ENCODE measurements around the gene CSF2RB.

The CSF2RB gene

GRCh38 chr22:36938886-36939285 lies 25.5 kb downstream of the CSF2RB start:
- no peak for DNase-seq

- no peak for DNase-seq
These were observed 27.2 kb downstream of the CSF2RB start for GRCh38 chr22:36940676-36941075.

- DNase-seq, result no peak
These were observed 29.1 kb downstream of the CSF2RB start for GRCh38 chr22:36942556-36942955.

- no peak for DNase-seq
These were observed 33.2 kb downstream of the CSF2RB start for GRCh38 chr22:36946421-36947158.

GRCh38 chr22:36948273-36949225 lies 35.1 kb downstream of the CSF2RB start:
- no peak for DNase-seq

GRCh38 chr22:36950797-36951590 lies 37.6 kb downstream of the CSF2RB start:
- DNase-seq, result no peak

- no peak for DNase-seq
These were observed 38.3 kb downstream of the CSF2RB start for GRCh38 chr22:36951746-36952145.

GRCh38 chr22:36953239-36954080 lies 40.0 kb downstream of the CSF2RB start:
- no peak for DNase-seq

GRCh38 chr22:36954251-36955014 lies 41.0 kb downstream of the CSF2RB start:
- no peak for DNase-seq

- no peak for DNase-seq
These were observed 42.3 kb downstream of the CSF2RB start for GRCh38 chr22:36955691-36956090.

GRCh38 chr22:36958366-36958765 lies 44.9 kb downstream of the CSF2RB start:
- DNase-seq, result no peak

GRCh38 chr22:36961626-36962025 lies 48.2 kb downstream of the CSF2RB start:
- DNase-seq, result no peak

GRCh38 chr22:36963302-36963701 lies 49.9 kb downstream of the CSF2RB start:
- no peak for DNase-seq

GRCh38 chr22:36964106-36964505 lies 50.7 kb downstream of the CSF2RB start:
- DNase-seq, result no peak

GRCh38 chr22:36965696-36966095 lies 52.3 kb downstream of the CSF2RB start:
- DNase-seq, result no peak

GRCh38 chr22:36966851-36967540 lies 53.6 kb downstream of the CSF2RB start:
- no peak for DNase-seq

- no peak for DNase-seq
These were observed 55.0 kb downstream of the CSF2RB start for GRCh38 chr22:36968249-36968964.

GRCh38 chr22:36971341-36972125 lies 58.1 kb downstream of the CSF2RB start:
- DNase-seq, result no peak

- no peak for DNase-seq
These were observed 63.2 kb downstream of the CSF2RB start for GRCh38 chr22:36976606-36977005.
